BE2C (cell line): ENCODE measurements around the gene SLC44A5.

Experiments used
- DNase-seq: peaks from one replicate; pipeline ENCODE4 v3.0.0-alpha.2; 2020
- H3K27me3 ChIP-seq: fragments of 250-450 bp; sonication (Bioruptor Pico); 2 replicates; pipeline ENCODE4 v1.5.1; 2020; ENCODE audit warnings: mild to moderate bottlenecking
- H3K36me3 ChIP-seq: fragments of 250-450 bp; sonication (Bioruptor Pico); 2 replicates; pipeline ENCODE4 v1.5.1; 2020; ENCODE audit warnings: mild to moderate bottlenecking
- H3K4me1 ChIP-seq: fragments of 250-450 bp; sonication (Bioruptor Pico); 2 replicates; pipeline ENCODE4 v1.5.1; 2020
- H3K4me3 ChIP-seq: 2 replicates; pipeline ENCODE4 v1.5.1; 2011; ENCODE audit warnings: low read depth, low read length
- H3K9me3 ChIP-seq: fragments of 250-450 bp; sonication (Bioruptor Pico); 2 replicates; pipeline ENCODE4 v1.5.1; 2020
- CTCF ChIP-seq: IDR thresholded peaks from 2 replicates; pipeline ENCODE4 v1.5.1; 2012; ENCODE audit warnings: mild to moderate bottlenecking, low read depth, low read length

The SLC44A5 gene

GRCh38 chr1:75503221-75503974 lies 107.5 kb downstream of the SLC44A5 start:
- Histone ChIP-seq H3K36me3 (no peaks in the 10 kb centered on the region), H3K9me3 (no peaks in the 10 kb centered on the region), H3K27me3 (no peaks in the 10 kb centered on the region), H3K4me1 (no peaks in the 10 kb centered on the region), H3K4me3 (no peak overlapping the region)
- TF ChIP-seq CTCF: no peak
- DNase-seq: no peak

- Histone ChIP-seq H3K27me3 (no peaks in the 10 kb centered on the region), H3K36me3 (no peaks in the 10 kb centered on the region), H3K4me3 (no peak overlapping the region), H3K9me3 (no peaks in the 10 kb centered on the region), H3K4me1 (no peaks in the 10 kb centered on the region)
- no peak for TF ChIP-seq CTCF
- DNase-seq: no peak
Measured at GRCh38 chr1:75502776-75503175, 108.1 kb downstream of the SLC44A5 start.

- Histone ChIP-seq H3K4me3 (no peak overlapping the region), H3K27me3 (no peaks in the 10 kb centered on the region), H3K36me3 (no peaks in the 10 kb centered on the region), H3K4me1 (no peaks in the 10 kb centered on the region), H3K9me3 (no peaks in the 10 kb centered on the region)
- TF ChIP-seq CTCF: no peak
- DNase-seq: no peak
Measured at GRCh38 chr1:75501577-75502295, 109.2 kb downstream of the SLC44A5 start.

GRCh38 chr1:75492011-75492410 lies 118.9 kb downstream of the SLC44A5 start:
- no peaks in the 10 kb centered on the region for H3K9me3 ChIP-seq
- no peak for TF ChIP-seq CTCF
- no peaks in the 10 kb centered on the region for H3K36me3 ChIP-seq
- H3K4me3 ChIP-seq: no peak overlapping the region
- no peaks in the 10 kb centered on the region for H3K4me1 ChIP-seq
- no peaks in the 10 kb centered on the region for H3K27me3 ChIP-seq
- no peak for DNase-seq

- H3K4me3 ChIP-seq: no peak overlapping the region
- no peaks in the 10 kb centered on the region for H3K9me3 ChIP-seq
- no peaks in the 10 kb centered on the region for H3K27me3 ChIP-seq
- no peak for TF ChIP-seq CTCF
- DNase-seq: no peak
- no peaks in the 10 kb centered on the region for H3K4me1 ChIP-seq
- H3K36me3 ChIP-seq: no peaks in the 10 kb centered on the region
Measured at GRCh38 chr1:75487399-75487798, 123.5 kb downstream of the SLC44A5 start.

GRCh38 chr1:75484789-75485188 lies 126.1 kb downstream of the SLC44A5 start:
- Histone ChIP-seq H3K9me3 (no peaks in the 10 kb centered on the region), H3K27me3 (no peaks in the 10 kb centered on the region), H3K4me1 (no peaks in the 10 kb centered on the region), H3K4me3 (no peak overlapping the region), H3K36me3 (no peaks in the 10 kb centered on the region)
- DNase-seq: no peak
- TF ChIP-seq CTCF: no peak
